Astrocyte of the cerebellum (primary cell): ENCODE results near the gene SH3TC1.

Source experiments
- DNase-seq: peaks from one replicate; pipeline ENCODE4 v3.0.0-alpha.2; 2011; ENCODE audit warnings: low read depth
- H3K4me3 ChIP-seq: 2 replicates; pipeline ENCODE4 v1.5.1; 2011; ENCODE audit warnings: mild to moderate bottlenecking, low read depth, low read length, moderate library complexity
- in situ Hi-C: cut with HindIII; loops from 2 replicates; pipeline ENCODE4 v1.10.0; 2017; ENCODE audit warnings: low sequenced_read_pairs
- TF ChIP-seq, protein P1 (sequence below): IDR thresholded peaks from 2 replicates; pipeline ENCODE4 v1.5.1; 2012; ENCODE audit warnings: low read length, low read depth, moderate library complexity, mild to moderate bottlenecking; ENCODE audit errors: missing control alignments

Gene SH3TC1

DNA sequence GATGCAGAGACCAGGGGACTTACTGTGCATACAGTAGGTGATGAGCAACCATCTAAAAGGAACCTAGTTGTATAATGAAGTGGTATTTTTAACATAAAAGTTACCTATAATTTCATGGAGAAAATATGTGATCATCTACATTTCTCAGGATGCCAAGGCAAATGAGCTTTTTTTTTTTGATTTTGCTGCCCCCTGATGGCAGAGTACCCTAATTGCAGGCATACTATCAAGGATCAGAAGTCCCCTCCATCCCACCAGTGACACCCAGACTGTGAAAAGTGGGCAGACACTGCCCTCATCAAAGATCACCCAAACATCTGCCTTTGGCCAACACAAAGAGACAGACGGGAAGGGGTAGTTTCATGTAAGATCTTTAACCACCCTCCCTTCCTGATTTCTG lies 30.9 kb upstream of the SH3TC1 start:
- TF ChIP-seq, protein P1, sequence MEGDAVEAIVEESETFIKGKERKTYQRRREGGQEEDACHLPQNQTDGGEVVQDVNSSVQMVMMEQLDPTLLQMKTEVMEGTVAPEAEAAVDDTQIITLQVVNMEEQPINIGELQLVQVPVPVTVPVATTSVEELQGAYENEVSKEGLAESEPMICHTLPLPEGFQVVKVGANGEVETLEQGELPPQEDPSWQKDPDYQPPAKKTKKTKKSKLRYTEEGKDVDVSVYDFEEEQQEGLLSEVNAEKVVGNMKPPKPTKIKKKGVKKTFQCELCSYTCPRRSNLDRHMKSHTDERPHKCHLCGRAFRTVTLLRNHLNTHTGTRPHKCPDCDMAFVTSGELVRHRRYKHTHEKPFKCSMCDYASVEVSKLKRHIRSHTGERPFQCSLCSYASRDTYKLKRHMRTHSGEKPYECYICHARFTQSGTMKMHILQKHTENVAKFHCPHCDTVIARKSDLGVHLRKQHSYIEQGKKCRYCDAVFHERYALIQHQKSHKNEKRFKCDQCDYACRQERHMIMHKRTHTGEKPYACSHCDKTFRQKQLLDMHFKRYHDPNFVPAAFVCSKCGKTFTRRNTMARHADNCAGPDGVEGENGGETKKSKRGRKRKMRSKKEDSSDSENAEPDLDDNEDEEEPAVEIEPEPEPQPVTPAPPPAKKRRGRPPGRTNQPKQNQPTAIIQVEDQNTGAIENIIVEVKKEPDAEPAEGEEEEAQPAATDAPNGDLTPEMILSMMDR = peak; percentile 42
- no peak for DNase-seq
- in situ Hi-C loops = loop anchor here (5.0 kb wide), 1 partner anchor 54 kb away; no protein-coding TSS in a partner anchor
- no peak overlapping the region for H3K4me3 ChIP-seq

DNA sequence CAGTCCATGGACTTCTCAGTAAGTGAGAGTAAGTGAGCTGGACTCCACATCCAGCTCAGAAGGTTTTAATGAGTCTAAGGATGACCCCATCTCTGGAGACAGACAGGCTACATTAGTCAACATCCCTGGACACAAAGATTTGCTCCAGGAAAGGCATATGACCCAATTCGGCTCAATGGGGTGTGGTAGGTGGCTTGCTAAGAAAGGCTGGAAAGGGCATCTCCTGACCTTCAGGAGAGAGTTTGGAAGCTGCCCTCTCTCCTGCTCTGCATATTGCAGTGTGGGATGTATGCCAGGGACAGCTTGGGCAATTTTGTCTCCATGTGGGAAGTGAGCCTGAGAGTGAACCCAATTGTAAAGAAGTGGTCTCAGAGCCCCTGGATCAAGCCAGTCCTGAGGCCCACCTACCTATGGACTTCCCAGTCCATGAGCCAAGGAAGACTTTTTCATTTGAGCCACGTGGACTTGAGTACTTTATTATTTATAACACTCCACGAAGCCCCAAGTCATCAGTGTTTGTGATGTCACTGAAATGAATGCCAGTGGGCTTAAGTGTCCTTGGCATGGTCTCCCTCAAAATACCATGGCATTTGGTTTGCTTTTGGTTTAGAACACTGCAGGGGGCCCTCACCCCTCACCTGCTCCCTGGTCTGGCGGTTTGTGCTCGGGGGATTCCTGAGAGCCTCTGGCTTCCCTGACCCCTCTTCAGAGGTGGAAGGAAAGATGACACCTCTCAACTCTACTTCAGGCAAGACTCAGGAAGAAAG lies 30.1 kb upstream of the SH3TC1 start:
- no peak for DNase-seq
- no peak overlapping the region for H3K4me3 ChIP-seq
- in situ Hi-C loops = loop anchor here (5.0 kb wide), 1 partner anchor 53 kb away; no protein-coding TSS in a partner anchor
- TF ChIP-seq, protein P1 = no peak

DNA sequence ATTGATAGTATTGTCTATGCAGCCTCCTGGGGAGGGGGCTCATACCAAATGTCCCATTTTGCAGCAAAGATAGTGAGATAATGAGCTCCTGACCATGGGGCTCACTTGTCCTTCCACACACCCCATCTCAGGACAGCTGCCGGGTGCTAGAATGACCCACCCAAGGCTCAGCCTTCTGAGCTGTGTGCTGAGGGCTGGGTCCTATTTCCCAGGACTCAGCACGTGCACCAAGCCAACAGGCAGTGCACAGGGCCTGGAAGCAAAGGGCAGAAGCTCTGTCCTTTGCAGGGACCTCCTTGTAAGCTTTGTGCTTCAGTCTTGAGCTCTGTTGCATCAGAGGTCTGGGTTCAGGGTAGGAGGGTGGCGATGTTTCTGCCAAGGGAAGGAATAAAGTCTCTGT lies 29.3 kb upstream of the SH3TC1 start:
- TF ChIP-seq, protein P1 = no peak

DNA sequence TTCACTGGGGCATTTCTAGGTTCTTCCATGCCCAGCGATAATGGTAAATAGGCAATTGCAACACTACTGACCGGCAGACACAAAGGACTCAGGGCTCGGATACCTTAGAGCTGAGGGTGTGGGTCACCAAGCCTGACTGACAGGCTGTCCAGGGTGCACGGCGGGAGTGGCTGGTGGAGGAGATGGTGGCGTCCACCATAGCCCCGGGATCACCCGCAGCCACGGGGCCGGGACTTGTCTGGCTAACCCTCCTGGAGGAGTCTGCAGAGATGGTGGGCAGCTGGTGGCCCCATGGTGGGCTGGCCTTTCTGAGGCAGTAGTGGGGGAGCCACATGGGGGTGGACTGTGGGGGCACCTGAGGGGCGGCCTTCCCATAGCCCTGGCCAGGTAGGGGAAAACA lies 28.7 kb upstream of the SH3TC1 start:
- TF ChIP-seq, protein P1 = no peak
- H3K4me3 ChIP-seq = no peak overlapping the region
- in situ Hi-C loops = no loop called here
- no peak for DNase-seq

More for the DNA sequence above, 29.3 kb upstream of the SH3TC1 start:
- H3K4me3 ChIP-seq = no peak overlapping the region
- DNase-seq = no peak
- in situ Hi-C loops = loop anchor here (5.0 kb wide), 1 partner anchor 53 kb away; no protein-coding TSS in a partner anchor

DNA sequence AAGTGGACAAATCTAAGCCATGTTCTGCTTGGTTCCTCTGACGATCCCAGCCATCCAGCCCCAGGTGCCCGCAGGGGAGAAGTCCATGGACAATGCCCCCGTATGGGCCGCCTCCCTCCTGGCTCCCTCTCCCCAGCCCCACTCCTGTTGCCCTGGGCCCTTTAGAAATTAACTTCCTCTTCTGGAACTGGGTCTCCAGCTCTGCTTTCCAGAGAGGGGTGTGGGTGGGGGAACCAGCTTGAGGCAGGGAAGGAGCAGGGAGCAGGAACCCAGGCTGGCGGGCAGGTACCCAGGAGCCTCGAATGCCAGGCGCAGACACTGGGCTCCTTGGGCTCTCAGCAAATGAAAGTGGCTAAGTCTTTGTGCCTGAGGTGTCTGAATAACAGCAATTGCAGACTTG lies 27.8 kb upstream of the SH3TC1 start:
- in situ Hi-C loops = no loop called here
- no peak for DNase-seq
- TF ChIP-seq, protein P1 = no peak
- H3K4me3 ChIP-seq = no peak overlapping the region

DNA sequence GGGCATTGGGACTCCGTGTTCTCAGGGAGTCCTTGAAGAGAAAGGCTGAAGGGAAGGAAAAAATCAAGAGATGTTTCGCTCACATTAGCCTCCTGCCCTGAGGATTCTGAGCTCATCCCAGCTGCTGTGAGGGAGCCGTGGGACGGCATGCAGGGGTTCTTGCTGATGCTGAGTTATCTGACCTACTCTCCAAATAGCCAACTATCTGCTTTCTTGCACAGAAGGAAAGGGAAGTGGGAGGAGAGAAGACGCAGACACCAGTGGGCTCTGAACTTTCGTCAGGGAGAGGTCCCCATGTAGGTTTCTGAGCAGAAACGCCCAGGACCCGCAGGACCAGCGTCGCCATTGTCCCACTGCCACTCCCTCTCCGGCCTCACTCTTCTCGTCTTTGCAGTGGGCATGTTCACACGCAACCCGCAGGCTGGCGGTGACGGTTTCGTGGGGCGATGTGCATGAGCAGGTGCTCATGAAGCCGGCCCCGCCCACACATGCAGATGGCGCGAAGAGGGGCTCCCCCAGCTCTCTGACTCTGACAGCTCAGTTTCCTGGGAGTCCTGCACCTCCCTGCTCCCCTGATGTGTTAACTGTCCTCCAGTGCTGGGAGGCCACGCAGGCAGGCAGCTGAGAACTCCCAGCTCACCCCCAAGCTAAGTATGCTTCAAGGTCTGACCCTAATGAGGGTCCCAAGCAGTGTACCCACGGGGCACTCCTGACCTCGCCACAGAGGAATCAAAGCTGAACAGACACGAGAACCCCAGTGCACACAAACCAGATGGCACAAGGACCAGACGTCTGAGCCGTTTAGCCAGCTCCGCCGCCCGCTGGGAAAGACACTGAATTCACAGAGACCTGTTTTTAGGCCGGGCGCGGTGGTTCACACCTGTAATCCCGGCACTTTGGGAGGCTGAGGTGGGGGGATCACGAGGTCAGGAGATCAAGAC lies 26.8 kb upstream of the SH3TC1 start:
- TF ChIP-seq, protein P1 = no peak
- no peak for DNase-seq

More for the DNA sequence above, 26.8 kb upstream of the SH3TC1 start:
- H3K4me3 ChIP-seq = no peak overlapping the region
- in situ Hi-C loops = no loop called here
